Activated CD4-positive, alpha-beta T cell treated with anti-CD3 and anti-CD28 coated beads for 48 hours (primary cell): Measurements from ENCODE around the gene OR10P1.

Source experiments
- DNase-seq: peaks from one replicate; pipeline ENCODE4 v3.0.0-alpha.2; 2020

OR10P1 gene

DNA sequence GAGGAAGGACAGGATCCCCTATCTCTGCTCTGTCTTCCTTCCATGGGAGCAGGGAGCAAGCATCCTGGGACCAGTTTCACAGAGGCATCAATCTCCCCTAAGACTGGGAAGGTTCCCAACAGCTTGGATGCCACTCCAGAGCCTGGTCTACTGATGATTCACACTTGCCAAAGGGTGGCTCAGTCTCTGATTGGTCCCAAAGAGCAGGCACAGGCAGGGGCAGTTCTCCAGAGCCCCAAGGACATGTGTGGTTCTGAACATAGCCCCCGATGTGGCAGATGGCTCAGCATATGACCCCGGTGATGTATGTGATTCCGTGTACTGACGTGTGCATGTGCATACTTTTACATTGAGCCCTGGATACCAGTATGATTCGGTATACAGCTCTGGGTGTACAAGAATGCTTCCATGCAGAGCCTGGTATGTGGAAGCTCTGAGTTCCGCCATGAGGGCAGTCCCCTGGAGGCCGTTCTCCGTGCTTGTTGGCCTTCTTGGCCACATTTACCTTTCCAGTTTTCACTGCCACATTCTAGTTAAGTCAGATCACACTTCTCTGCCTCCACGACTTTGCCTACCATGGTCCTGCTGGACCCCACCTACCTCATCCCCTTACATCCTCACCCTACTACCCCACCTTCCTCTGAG lies 49.8 kb downstream of the OR10P1 start:
- no peak for DNase-seq
